ENCODE data around the gene INAFM2. TPM values are rescaled to one million over a fixed set of nuclear protein-coding genes. Genes with fewer than 3 reads are reported as not detected.

INAFM2 gene
- total and polyA plus RNA-seq, 10 donors, result 7.4 to 29.6 (median 18.7) TPM

GRCh38 chr15:40286794-40287193 lies 36.7 kb upstream of the INAFM2 start:
- TF ChIP-seq CTCF (IDR thresholded peaks at IDR 0.05 in 8 of 11, conservative IDR thresholded peaks at IDR 0.05 in 3 of 11), result no peak
- TF ChIP-seq POLR2AphosphoS5 (IDR thresholded peaks at IDR 0.05), result no peak
- no peak for TF ChIP-seq POLR2A (IDR thresholded peaks at IDR 0.05)
- no peak overlapping the region for H3K27ac ChIP-seq
- H3K4me3 ChIP-seq, result no peak overlapping the region
- peaks cover 0 to 59% (median 41%) of the 10 kb centered on the region in 6 donors for H3K36me3 ChIP-seq
- intact Hi-C loops (cut with DNase I; ENCODE audit: low total_unique reads), result no loop called here
- peaks cover 10 to 55% (median 23%) of the 10 kb centered on the region in 6 donors for H3K4me1 ChIP-seq
- 70 to 95% (median 78%) methylated on average over 2 to 7 of the region's 7 CpGs for WGBS, 5 donors
- no peak for DNase-seq
- no peaks in the 10 kb centered on the region for H3K9me3 ChIP-seq
- H3K27me3 ChIP-seq (replicated peaks in 1 of 7), result peaks cover 0 to 33% (median 21%) of the 10 kb centered on the region in 7 donors

GRCh38 chr15:40287505-40287904 lies 36.0 kb upstream of the INAFM2 start:
- no peak for DNase-seq
- no peak overlapping the region for H3K27ac ChIP-seq
- peaks cover 9 to 48% (median 17%) of the 10 kb centered on the region in 6 donors for H3K4me1 ChIP-seq
- H3K36me3 ChIP-seq, result peaks cover 0 to 66% (median 44%) of the 10 kb centered on the region in 6 donors
- H3K4me3 ChIP-seq, result no peak overlapping the region
- TF ChIP-seq POLR2AphosphoS5 (IDR thresholded peaks at IDR 0.05), result no peak
- no peak for TF ChIP-seq POLR2A (IDR thresholded peaks at IDR 0.05)
- TF ChIP-seq CTCF (IDR thresholded peaks at IDR 0.05 in 8 of 11, conservative IDR thresholded peaks at IDR 0.05 in 3 of 11), result no peak
- intact Hi-C loops (cut with DNase I; ENCODE audit: low total_unique reads), result no loop called here
- H3K27me3 ChIP-seq (replicated peaks in 1 of 7), result peaks cover 0 to 30% (median 14%) of the 10 kb centered on the region in 7 donors
- 82 to 92% (median 85%) methylated on average over 3 of the region's 3 CpGs for WGBS, 5 donors
- H3K9me3 ChIP-seq, result no peaks in the 10 kb centered on the region

GRCh38 chr15:40287968-40288367 lies 35.5 kb upstream of the INAFM2 start:
- Histone ChIP-seq H3K27me3 (replicated peaks in 1 of 7) (peaks cover 0 to 25% (median 10%) of the 10 kb centered on the region in 7 donors), H3K27ac (no peak overlapping the region), H3K4me3 (no peak overlapping the region), H3K9me3 (no peaks in the 10 kb centered on the region), H3K36me3 (peaks cover 0 to 70% (median 47%) of the 10 kb centered on the region in 6 donors), H3K4me1 (peaks cover 5 to 47% (median 12%) of the 10 kb centered on the region in 6 donors)
- TF ChIP-seq POLR2AphosphoS5 (IDR thresholded peaks at IDR 0.05) (peak in 1 of 3 donors; percentile 23), CTCF (IDR thresholded peaks at IDR 0.05 in 8 of 11, conservative IDR thresholded peaks at IDR 0.05 in 3 of 11) (no peak), POLR2A (IDR thresholded peaks at IDR 0.05) (no peak)
- intact Hi-C loops (cut with DNase I; ENCODE audit: low total_unique reads), result no loop called here
- 79 to 100% (median 87%) methylated on average over 4 of the region's 4 CpGs for WGBS, 5 donors
- DNase-seq, result no peak

GRCh38 chr15:40289140-40289775 lies 34.2 kb upstream of the INAFM2 start:
- peaks cover 0 to 83% (median 57%) of the 10 kb centered on the region in 6 donors for H3K36me3 ChIP-seq
- no peak overlapping the region for H3K4me3 ChIP-seq
- DNase-seq, result no peak
- H3K27me3 ChIP-seq (replicated peaks in 1 of 7), result peaks cover 0 to 13% (median 0%) of the 10 kb centered on the region in 7 donors
- intact Hi-C loops (cut with DNase I; ENCODE audit: low total_unique reads), result no loop called here
- H3K9me3 ChIP-seq, result no peaks in the 10 kb centered on the region
- TF ChIP-seq POLR2A (IDR thresholded peaks at IDR 0.05) (no peak), CTCF (IDR thresholded peaks at IDR 0.05 in 8 of 11, conservative IDR thresholded peaks at IDR 0.05 in 3 of 11) (no peak)
- no peak overlapping the region for H3K27ac ChIP-seq
- WGBS, 5 donors, result 78 to 97% (median 89%) methylated on average over 5 to 6 of the region's 6 CpGs
- peaks cover 0 to 46% (median 7%) of the 10 kb centered on the region in 6 donors for H3K4me1 ChIP-seq
